ENCODE results near the gene PCSK5.
A peak's percentile ranks its signal among the peaks of the same experiment; 100 is the strongest.

The PCSK5 gene

DNA sequence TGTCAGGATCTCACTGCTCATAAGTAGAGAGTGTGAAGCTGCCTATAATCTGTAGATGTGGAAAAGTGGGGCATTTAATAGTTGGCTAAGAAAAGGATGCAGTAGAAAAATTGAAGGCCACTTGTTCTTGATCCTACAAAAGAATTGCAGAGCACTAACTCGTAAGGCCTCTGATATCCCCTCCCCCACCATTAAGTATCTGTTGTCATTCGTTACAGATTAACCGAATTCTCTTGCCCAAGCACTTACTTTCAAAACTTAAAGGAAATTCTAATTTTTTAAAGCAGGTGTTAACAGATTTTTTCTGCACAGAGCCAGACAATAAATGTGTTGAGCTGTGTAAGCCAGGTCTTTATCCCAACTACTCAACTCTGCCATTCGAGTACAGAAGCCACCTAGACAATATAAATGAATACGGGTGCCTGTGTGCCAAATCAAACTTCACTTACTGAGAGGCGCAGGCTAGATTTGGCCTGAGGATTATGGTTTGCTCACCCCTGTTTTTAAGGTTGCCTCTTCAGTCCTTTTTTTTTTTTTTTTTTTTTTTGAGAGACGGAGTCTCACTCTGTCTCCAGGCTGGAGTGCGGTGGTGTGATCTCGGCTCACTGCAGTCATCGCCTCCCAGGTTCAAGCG is 268.9 kb downstream of the PCSK5 start:
- H3K4me3 ChIP-seq (ENCODE audit: low read depth, low read length), result no peak overlapping the region
- DNase-seq (ENCODE audit: low read depth), result no peak

DNA sequence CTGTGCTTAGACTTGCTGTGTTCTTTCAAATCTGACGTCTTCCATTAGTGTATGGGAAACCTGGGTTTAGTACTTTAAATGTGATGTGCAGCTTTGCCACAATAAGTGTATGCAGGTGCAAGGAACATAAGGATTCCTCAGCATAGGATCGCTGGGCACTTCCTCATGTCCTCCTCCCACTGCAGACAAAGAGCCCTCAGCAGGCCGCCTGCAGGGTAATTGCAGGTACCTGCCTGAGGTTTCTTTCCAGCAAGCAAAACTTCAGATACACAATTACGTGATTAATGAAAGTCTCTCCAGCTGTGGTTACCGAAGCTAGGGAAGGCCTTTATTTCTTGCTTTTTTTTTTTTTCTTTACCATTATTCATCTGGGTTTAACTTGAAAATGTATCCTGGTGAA is 270.6 kb downstream of the PCSK5 start:
- no peak overlapping the region for H3K4me3 ChIP-seq (ENCODE audit: low read depth, low read length)
- no peak for DNase-seq (ENCODE audit: low read depth)

DNA sequence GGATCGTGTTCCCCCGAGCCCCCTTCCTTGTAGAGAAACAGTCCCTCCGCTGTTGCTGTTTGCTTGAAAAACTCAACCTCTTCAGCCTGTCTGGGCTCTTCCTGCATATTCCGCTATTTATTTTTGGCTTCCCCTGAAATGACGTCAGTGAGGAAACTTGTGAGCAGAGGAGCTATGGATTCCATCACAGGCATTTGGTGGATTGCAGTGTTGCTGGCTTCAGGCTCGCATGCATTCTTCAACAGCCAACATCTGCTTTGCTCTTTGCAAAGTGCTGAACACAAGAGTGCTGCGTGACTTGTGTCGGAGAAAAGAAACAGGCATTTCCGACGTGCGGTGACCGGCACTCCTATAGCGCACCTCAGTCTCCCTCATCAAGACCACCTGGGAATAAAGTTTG is 271.1 kb downstream of the PCSK5 start:
- DNase-seq (ENCODE audit: low read depth), result peak; percentile 66
- no peak overlapping the region for H3K4me3 ChIP-seq (ENCODE audit: low read depth, low read length)

DNA sequence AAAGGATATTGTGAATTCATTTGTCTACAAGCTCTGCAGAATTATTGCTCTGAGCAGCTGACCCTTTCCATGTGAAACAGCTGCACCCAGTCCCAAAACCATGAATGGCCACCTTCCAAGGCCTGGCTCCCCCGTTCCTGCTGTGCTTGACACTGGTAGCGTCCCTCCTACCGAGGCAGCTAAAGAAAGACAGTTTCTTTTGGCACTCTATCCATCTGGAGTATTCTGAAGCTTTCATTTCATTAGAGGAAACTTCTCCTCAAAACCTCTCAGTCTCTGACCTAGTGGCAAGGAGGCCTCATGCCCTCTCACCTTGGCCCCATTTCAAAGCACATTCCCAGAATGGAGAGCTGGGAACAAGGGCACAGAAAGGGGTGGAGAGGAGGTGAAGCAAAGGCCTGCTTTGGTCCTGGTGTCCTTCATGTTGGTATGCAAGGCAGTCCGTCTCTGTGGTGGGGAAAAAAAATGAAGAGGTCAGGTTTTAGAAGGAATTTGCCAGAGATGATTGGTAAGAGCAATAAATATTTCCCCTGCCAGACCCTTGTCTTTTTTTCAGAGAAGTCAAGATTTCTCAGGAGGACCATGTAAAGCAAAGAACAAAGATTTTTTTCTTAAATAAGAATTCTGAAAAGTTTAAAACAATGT is 271.7 kb downstream of the PCSK5 start:
- no peak overlapping the region for H3K4me3 ChIP-seq (ENCODE audit: low read depth, low read length)
- no peak for DNase-seq (ENCODE audit: low read depth)

DNA sequence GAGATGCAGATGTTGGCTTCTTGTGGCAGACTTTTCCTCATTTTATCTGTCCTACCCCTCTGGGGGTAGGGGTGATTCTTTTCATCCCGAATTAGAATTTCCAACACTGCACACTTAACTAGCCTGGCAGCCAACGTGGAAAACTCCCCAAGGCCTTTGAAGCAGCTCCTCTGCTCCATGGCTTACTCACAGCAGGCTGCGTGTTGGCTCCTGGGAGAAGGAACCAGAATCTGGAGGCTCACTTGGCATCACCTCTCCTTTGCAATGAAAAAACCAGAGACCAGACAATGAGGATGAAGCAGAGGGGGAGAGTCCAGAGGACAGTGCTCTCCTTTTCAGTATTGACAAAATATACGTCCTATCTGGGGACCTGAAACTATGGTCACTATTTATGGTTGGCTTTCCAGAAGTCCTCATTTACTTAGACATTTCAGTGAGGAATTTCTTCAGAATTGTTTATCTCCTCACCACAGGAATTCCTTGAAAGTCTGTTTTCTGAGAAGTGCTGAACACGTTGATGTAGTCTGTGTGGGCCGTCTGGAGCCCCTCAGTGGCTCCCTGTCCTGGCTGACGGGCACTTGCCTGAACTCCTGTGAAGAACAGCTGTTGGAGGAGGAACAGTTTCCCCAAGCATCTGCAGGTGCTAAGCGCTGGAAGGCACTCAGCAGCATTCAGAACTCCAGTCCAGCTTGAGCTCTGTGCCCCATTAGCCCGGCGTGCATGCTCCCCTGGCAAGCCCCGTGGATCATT is 272.5 kb downstream of the PCSK5 start:
- peak; percentile 31 for DNase-seq (ENCODE audit: low read depth)

DNA sequence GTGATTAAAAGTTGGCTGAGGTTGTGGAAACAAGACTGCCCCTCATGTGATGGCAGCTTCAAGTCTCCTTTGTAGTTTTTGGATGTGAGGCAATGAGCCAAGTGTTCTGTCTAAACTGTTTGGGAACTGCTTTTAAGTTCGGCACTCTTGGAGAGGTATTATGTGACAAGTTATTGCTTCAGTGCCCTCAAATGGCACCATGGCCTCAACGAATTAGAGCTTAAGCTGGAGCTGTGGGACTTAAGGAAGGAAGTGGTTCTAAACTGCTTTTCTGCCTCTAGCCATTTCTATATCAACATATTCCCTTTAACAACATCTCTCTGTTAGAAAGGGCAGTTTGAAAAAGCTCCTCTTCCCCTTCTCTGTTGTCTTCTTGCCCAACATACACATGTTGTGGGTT is 276.1 kb downstream of the PCSK5 start:
- H3K4me3 ChIP-seq (ENCODE audit: low read depth, low read length), result no peak overlapping the region
- DNase-seq (ENCODE audit: low read depth), result no peak

More for the DNA sequence above, 272.5 kb downstream of the PCSK5 start:
- no peak overlapping the region for H3K4me3 ChIP-seq (ENCODE audit: low read depth, low read length)

DNA sequence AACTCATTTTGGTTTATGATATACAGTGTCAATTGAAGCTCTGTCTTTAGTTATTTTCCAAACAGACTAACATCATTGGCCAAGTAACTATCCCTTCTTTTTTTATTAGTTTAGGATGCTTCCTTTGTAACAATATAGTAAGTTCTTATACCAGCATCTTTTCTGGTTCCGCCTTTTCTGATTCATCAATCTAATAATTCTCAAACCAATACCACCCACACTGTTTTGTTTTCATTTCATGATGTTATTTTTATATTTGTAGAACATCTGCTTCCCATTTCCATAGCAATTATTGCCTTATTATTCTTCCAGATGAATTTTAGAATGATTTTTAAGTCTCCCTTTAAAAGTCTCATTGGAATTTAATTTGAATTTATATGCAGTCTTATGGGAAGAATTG is 285.7 kb downstream of the PCSK5 start:
- no peak overlapping the region for H3K4me3 ChIP-seq (ENCODE audit: low read depth, low read length)

DNA sequence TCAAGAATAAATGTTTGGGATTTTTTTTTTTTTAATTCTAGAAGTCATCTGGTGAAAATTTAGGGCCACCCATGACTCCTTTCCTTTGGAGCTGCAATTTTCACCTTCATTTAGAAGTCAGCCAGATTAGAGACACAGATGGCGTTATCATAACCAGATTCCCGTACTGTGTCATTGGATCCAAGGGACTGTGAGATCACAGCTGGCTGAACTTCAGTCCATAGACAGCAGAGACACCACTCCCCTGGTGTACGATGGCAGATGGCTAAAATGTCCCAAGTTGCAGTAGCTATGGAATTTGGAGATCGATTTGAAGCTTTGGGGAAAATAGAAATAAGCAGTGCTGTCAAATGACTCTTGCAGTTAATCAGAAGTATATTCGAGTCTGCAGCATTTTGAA is 287.5 kb downstream of the PCSK5 start:
- H3K4me3 ChIP-seq (ENCODE audit: low read depth, low read length), result no peak overlapping the region
- DNase-seq (ENCODE audit: low read depth), result no peak

More for the DNA sequence above, 285.7 kb downstream of the PCSK5 start:
- DNase-seq (ENCODE audit: low read depth), result no peak

DNA sequence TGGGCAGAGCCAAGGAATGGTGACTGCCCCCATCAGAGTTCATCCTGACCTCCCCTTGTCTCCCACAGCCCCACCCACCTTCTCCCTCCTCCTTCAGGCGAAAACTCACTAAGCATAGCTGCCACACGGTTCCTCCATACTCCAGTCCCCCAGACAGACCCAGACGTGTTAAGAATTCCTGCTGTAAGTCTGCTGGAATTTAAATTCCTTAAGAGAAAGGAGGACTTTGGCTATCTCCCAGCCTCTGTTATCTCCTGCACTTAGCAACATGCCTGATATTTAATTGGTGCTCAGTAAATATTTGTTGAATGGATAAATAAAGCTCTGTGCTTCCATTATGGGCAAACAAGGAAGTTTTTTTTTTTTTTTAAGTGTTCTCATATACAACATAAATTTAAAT is 290.1 kb downstream of the PCSK5 start:
- no peak overlapping the region for H3K4me3 ChIP-seq (ENCODE audit: low read depth, low read length)
- DNase-seq (ENCODE audit: low read depth), result no peak

DNA sequence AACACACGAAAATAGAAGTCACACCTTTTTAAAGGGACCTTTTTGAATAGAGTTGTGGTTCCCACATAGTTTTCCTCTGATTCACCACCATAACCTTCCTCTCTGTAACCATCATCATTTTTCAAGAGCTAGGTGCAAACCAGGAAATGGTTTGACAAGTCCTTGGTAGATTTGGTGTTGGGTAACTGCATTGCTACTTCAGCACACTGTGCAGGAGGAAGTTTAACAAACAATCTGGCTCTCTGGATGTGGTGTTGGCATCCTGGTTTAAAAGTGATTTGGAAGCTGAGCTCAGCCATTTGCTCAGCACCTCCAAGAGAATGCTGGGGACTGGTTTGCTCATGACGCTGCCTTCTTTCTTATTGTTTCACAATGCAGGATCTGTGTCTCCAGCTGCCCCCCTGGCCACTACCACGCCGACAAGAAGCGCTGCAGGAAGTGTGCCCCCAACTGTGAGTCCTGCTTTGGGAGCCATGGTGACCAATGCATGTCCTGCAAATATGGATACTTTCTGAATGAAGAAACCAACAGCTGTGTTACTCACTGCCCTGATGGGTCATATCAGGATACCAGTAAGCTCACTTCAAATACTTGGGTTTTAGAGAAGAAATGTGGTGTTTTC is 290.7 kb downstream of the PCSK5 start:
- DNase-seq (ENCODE audit: low read depth), result peak; percentile 39
- no peak overlapping the region for H3K4me3 ChIP-seq (ENCODE audit: low read depth, low read length)

DNA sequence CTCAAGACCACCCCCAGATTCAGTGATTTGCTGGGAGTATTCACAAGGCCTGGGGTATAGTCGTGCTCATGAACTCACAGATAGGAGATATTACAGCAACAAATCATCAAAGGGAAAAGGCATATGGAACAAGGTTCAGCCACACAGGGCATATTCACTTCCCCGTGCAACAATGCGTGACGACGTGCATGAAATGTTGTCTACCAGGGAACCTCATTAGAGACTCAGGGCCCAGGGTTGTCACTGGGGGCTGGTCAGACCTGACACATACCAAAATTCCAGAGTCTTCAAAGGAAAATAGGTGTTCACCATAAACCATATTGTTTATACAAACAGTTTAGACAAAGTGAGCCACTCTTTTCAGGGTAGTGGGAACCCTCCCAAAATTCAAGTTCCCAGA is 291.3 kb downstream of the PCSK5 start:
- DNase-seq (ENCODE audit: low read depth), result no peak
- no peak overlapping the region for H3K4me3 ChIP-seq (ENCODE audit: low read depth, low read length)

DNA sequence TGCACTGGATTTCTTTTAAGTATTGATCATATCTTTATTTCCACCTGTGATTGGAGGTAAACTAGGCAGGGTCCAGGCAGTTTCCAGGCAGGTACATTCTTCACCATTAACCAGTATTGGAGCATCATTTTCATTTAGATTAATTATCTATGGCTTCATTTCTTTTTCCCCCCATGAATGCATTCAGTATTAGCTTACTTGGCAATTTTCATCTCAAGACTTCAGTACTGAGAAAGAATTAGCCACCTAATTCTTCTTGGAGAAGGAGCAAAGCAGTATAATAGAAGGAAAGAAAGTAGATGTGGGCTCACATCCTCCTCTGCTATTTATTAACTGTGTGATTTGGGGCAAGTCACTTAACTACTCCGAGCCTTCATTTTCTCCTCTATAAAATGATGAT is 295.0 kb downstream of the PCSK5 start:
- H3K4me3 ChIP-seq (ENCODE audit: low read depth, low read length), result no peak overlapping the region
- no peak for DNase-seq (ENCODE audit: low read depth)

DNA sequence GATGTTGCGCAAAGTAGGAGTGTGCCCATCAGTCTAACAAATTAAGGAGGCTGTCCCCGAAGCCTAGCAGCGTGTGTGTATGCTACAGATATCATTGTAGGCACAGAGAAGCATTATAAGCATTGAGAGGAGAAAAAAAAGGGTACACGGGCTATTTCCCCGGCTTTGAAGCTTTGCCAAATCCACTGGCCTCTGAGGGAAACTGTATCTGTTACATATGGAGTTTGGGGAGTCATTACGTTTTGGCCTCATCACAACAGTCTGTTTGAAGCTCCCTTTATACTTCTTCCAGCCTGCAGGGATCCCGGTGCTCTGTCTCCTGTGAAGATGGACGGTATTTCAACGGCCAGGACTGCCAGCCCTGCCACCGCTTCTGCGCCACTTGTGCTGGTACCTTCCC is 297.8 kb downstream of the PCSK5 start:
- H3K4me3 ChIP-seq (ENCODE audit: low read depth, low read length), result no peak overlapping the region
- no peak for DNase-seq (ENCODE audit: low read depth)

DNA sequence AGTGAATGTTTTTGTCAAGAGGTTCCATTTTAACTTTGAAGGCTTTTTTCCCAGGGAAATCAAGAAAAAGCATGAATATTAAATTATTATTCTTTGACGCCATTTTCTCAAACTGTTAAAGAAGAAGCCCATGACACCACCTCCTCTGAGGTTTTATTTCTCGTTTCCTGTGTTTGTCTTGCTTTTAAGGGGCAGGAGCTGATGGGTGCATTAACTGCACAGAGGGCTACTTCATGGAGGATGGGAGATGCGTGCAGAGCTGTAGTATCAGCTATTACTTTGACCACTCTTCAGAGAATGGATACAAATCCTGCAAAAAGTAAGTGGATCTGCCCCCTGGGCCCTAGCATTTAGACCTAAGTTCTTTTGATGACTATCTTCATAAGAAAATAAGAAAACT is 298.4 kb downstream of the PCSK5 start:
- no peak for DNase-seq (ENCODE audit: low read depth)
- no peak overlapping the region for H3K4me3 ChIP-seq (ENCODE audit: low read depth, low read length)

DNA sequence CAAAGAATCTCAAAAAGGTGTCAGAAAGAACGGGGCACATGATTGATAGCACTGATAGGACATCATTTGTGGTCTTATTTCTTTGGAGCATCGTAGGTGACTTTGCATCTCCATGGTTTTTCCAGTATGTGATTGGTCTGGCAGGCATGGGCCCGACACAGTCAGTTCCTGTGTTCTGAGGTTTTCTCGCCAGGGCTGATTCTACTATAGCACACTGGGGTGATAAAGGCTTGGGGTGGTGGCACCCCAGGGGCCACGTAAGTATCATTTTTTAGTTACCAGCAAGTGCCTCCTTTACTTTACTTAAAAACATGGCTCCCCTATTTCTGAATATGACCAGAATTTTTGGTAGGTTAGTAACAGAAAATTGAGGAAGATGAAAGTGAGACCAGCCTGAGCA is 301.0 kb downstream of the PCSK5 start:
- no peak overlapping the region for H3K4me3 ChIP-seq (ENCODE audit: low read depth, low read length)
- no peak for DNase-seq (ENCODE audit: low read depth)

DNA sequence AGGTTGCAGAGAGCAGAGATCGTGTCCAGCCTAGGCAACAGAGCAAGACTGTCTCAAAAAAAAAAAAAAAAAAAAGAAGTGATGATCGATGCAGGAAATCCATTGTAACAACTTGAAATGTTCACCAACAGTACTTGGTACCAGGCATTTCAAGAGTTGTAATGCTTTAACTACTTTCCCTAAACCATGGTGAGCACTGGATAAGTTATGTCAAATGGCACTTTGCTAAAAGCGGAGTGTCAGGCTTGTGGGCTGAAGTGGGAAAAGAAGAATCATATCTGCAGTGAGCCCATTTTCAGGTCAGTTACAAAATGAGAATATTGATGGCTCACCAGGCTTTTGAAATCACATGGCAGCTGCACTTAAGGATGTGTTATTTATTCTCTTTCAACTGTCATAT is 301.5 kb downstream of the PCSK5 start:
- DNase-seq (ENCODE audit: low read depth), result no peak
- no peak overlapping the region for H3K4me3 ChIP-seq (ENCODE audit: low read depth, low read length)

DNA sequence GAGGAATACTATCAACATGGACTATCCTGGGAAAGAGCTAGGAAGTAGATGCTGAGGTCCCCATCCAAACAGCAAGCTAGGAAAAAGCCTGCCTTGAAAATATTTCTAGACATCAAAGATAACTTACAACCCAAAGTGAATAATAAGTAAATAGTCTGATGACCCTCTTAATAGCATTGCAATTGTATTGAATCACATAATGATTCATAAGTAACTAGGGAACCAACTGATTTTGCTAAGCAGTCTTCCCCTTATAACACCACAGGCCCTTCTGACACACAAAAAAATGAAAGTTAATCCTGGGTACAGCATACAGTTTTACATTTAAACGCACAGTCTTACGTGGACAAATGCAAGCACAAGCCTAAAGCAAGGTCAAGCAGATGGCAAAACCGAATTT is 304.4 kb downstream of the PCSK5 start:
- DNase-seq (ENCODE audit: low read depth), result no peak

DNA sequence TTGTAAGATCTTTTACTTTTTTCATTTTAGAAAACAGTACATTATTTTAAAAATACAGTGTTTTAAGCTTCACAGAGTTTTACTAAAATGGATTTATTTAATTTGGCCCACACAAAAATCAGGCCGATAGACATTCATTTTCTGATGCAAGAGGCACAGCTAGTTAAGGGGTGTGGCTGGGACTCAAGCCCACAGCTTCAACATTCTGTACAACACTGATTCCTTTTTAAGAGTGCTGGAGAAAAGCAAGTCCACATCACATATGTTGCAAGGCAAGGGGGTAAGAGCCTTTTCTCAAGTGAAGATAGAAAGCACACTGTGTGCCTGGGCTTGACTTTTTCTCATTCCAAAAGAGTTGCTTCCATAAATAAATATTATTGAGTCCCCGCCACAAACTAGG is 307.9 kb downstream of the PCSK5 start:
- no peak overlapping the region for H3K4me3 ChIP-seq (ENCODE audit: low read depth, low read length)
- DNase-seq (ENCODE audit: low read depth), result peak; percentile 48

More for the DNA sequence above, 304.4 kb downstream of the PCSK5 start:
- H3K4me3 ChIP-seq (ENCODE audit: low read depth, low read length), result no peak overlapping the region

DNA sequence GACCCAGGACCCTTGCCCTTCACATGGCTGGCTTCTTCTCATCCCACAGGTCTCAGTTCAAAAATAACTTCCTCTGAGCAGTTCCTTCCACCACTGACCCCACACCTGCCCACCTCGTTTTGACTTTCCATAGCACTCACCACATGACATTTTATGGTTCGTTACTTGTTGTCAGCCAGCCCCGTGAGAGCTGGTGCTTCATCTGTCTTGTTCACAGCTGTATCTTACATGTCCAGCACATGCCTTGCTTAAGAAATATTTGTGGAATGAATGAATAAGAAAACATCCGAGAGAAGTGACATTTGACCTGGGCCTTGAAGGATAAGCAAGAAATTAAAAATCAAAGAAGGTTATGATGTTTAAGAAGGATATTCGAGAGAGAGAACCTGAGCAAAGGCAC is 309.8 kb downstream of the PCSK5 start:
- no peak for DNase-seq (ENCODE audit: low read depth)
- H3K4me3 ChIP-seq (ENCODE audit: low read depth, low read length), result no peak overlapping the region

DNA sequence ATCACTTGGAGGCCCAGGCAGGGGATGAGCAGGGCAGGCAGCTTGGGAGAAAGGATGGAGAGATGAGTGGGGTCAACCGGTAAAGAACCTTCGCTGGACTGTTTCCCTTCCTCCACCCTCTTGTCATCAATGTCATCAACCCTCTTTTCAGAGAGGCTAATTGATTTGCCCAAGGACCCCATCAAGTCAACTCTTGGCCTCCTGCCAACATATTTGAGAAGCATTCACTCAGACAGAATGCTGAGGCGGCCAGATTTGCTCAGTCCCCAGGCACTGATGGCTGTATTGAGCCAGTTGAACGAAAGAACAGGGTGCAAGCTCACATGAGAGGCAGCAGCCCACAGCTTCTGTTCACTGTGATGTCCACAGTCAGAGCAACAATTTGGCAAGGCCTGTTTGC is 310.3 kb downstream of the PCSK5 start:
- no peak for DNase-seq (ENCODE audit: low read depth)
- no peak overlapping the region for H3K4me3 ChIP-seq (ENCODE audit: low read depth, low read length)

Data from skeletal muscle cell (primary cell).